ELF-1 (cell line): Measurements from ENCODE around the gene FNDC8.
"Not testable (repeated sequence)": the region's sequence is repeated elsewhere in the genome, so short reads cannot be mapped to it uniquely, and the experiment has no call there.

ENCODE experiments used
- DNase-seq: peaks from one replicate; pipeline ENCODE4 v3.0.0-alpha.2; 2016; ENCODE audit warnings: low read depth, low spot score

FNDC8 gene

GRCh38 chr17:35121315-35121714, at the start of gene FNDC8:
Gene FNDC8, plus strand, starts transcription at chr17:35121615. Its CDS starts 79 bp downstream, at chr17:35121694.
- DNase-seq = no peak

- no peak for DNase-seq
These were observed 48.1 kb upstream of the FNDC8 start for GRCh38 chr17:35073183-35073790.

GRCh38 chr17:35073991-35074627, 47.3 kb upstream of the FNDC8 start:
- DNase-seq = no peak

GRCh38 chr17:35074711-35075707, 46.4 kb upstream of the FNDC8 start:
- no peak for DNase-seq

DNA sequence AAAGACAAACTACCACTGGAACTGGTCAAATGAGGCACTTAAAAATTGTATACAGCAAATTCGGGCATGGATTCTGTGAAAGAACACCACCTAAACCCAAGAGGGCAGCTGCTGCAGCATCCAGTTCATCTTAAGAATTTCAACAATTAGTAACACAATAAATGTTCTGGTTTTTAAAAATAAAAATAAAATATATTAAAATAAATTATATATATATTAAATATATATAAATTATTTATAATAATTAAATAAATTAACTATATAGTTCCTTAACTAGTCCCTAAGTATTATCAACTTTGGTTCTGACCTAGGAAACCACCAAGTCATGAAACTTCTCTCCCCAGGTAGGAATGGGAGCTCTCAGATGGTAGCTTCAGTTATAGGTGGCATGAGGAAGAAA, 44.5 kb upstream of the FNDC8 start:
- no peak for DNase-seq

GRCh38 chr17:35079547-35080423, 41.6 kb upstream of the FNDC8 start:
- no peak for DNase-seq

DNA sequence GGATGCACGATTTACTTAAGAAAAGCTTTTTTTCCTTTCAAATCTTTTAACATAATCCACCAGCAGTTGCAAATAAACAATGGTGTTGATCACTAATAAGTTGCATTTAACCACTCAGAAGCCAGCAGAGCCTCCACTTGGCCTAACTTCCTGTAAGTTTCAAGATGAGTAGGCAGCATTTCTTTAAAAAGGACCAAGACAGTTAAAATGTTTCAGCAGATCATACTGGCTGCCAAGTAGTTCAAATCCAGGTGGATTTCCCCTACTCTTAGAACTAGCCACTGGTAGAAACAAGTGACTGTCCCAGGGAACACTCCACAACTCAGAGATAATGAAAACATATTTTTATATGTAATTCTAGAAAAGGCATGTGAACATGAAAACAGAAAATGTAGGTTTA, 40.9 kb upstream of the FNDC8 start:
- DNase-seq = no peak

- no peak for DNase-seq
These were observed 39.8 kb upstream of the FNDC8 start for GRCh38 chr17:35081638-35082037.

DNA sequence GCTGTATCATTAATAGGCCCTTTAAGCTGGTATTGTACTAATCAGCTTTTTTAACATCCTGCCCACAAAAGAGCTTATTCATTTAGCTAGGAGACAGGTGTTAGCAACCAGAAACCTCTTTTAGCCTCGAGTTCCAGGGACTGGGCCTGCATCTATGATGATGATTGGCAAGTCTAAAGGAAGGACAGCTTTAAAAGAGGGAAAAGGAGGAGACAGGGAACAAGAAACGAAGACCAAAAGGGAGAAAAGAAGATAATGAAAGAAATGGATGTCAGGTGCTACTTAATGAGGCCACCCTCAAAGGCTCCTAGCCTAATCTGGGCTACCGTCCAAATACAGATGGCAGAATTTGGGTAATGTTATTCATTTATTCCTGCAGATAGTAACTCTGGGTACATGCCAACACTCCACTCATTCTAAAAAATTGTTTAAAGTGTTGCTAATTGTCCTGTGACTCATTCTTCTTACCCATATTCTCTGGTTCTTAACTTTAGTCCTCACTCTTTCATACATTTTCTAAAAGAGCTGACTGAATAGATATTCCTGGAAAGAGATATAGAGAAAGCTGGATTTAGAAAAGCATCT, 39.2 kb upstream of the FNDC8 start:
- DNase-seq = no peak

DNA sequence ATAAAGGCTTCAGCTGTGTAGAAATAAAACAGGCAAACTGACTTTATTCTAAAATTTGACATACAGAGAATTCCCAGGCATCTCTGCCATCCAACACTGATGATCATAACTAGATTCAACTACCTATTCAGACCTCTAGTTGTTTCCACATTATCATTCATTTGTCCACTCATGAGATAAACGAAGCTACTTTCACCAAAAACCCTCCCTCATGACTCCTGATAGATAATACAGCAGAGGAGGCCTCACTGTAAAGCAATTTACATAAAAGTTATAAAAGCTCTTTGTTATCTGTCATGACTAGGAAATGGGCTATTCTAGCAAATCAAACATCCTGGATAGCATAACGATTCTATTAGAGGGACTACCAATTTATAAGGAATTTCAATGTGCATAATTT, 38.3 kb upstream of the FNDC8 start:
- no peak for DNase-seq

DNA sequence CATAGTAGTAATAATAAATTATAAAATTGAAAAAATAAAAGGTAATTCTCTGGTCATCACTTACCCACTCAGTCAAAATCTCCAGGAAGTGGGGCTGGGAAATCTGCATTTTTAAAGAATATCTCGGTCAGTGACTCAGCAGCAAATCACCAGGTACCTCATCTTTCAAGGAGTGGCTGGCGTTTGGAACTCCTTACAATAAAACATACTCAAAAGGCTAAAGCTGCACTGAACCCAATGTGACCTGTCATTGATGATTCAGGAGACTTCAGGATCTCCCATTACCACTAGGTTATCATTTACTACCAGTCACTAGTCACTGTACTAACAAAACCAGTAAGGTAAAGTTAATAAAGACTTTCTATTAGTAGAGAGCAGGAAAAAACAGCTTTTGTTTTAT, 36.4 kb upstream of the FNDC8 start:
- DNase-seq = no peak

- DNase-seq = no peak
These were observed 35.3 kb upstream of the FNDC8 start for GRCh38 chr17:35086164-35086563.

- no peak for DNase-seq
These were observed 34.4 kb upstream of the FNDC8 start for GRCh38 chr17:35086931-35087573.

GRCh38 chr17:35087731-35088355, 33.6 kb upstream of the FNDC8 start:
- peak; percentile 27 for DNase-seq

DNA sequence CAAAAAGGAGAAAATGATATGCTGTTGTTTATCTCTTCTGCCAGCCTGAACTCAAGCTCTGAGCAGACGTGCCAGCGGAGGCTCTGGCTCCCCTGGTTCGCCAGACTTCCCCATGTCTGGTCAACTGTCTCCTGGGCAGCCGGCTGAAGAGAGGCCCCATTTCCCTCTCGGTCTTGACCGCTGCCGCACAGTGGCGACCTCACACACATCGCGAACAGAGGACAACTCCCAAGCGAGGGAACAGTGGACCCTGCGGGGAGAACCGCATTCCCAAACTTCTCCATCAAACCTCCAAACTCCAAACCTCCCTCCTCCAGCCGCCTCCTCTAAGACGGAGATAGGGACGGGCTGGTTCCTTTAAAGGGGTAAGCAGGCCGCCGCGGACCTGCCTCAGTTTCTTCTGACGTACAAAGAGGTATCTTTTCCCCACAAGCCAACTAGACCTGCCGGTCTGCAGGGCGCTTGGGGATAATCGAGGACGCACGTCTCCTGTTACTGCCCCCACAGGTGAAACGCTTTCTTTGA, 33.0 kb upstream of the FNDC8 start:
- peak; percentile 71 for DNase-seq

DNA sequence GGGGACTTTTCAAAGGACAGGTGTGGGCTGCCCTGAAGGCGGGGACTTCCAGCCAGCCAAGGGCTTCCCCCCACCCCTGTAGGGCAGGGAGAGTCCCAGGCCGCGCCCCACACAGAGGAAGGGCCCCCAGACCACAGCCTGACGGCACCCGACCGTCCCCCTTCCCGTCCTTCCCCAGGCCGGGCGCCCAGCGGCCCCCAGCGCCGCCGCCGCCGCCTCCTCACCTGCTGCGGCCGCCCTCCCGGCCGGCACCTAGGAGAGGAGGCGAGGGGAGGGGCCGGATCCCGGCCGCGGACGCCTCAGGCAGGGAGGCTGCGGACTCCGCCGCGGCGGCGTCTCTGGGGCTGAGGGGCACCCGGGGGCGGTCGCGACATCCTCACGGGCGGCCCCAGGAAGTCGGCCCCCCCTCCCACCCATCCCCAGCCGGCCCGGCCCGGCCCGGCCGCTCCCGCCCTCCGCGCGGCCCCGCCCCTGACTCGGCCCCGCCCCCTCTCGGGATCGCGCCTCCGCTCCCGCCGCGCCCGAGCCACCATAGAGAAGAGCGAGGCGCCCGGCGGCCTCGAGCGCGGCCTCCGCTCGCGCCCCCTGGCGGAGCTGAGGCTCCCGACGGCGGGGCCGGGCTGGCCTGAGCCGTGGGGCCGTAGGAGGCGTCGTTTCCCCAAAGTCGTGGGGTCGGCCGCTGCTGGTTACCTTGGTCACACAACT, 32.4 kb upstream of the FNDC8 start:
- peak; percentile 84 for DNase-seq

DNA sequence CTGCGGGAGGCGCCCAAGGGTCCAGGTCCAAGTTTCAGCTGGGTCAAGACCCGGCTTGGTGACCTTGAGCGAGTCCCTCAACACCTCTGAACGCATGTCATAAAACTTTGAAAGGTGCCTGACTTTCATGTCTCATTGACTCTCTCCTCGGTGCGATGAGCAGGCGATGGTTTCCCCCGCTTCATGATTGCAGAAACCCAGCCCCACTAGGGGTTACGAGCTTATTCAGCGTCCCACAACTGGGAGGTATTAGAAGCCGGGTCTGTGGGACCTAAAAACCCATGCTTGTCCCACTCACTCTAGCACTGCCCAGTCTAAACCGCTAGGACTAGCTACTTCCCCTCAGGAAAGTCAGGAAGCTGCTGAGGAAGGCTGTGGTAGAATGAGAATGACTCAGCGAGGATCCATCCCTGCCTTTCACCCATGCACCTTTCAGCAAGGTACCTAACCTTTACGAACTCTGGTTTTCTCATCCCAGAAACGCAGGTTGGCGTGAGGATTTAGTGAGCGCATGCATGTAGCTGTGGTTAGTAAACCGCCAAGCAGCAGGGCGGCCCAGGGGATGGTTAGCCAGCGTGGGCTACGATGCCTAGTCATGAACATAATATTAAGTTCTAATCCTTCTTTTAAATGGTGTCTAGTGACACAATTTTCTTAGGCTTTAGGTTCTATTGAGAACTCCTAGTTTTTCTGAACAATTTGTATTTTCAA, 31.7 kb upstream of the FNDC8 start:
- DNase-seq = peak; percentile 72

GRCh38 chr17:35090707-35091106, 30.7 kb upstream of the FNDC8 start:
- not testable (repeated sequence) for DNase-seq

- no peak for DNase-seq
These were observed 26.5 kb upstream of the FNDC8 start for GRCh38 chr17:35094902-35095301.
